GM06990 (cell line): ENCODE measurements around the gene RABEPK.

Experiments used
- DNase-seq: peaks from one replicate; pipeline ENCODE4 v3.0.0-alpha.2; 2011; ENCODE audit not compliant: insufficient read length; ENCODE audit errors: extremely low read depth
- H3K27me3 ChIP-seq: replicated peaks from 2 replicates; pipeline ENCODE4 v1.6.0; 2011; ENCODE audit warnings: low read length; ENCODE audit not compliant: control insufficient read depth, insufficient read depth
- H3K36me3 ChIP-seq: 2 replicates; pipeline ENCODE4 v1.5.1; 2011; ENCODE audit warnings: low read length; ENCODE audit not compliant: control insufficient read depth, insufficient read depth
- H3K4me3 ChIP-seq: replicated peaks from 2 replicates; pipeline ENCODE4 v1.5.1; 2011; ENCODE audit warnings: low read depth, mild to moderate bottlenecking, control low read depth, low read length
- TF ChIP-seq, protein P1 (sequence below): IDR thresholded peaks from 2 replicates; pipeline ENCODE4 v1.5.1; 2011; ENCODE audit warnings: low read length, control low read depth, mild to moderate bottlenecking, inconsistent platforms; ENCODE audit not compliant: insufficient read depth, poor library complexity, severe bottlenecking

Gene RABEPK

DNA sequence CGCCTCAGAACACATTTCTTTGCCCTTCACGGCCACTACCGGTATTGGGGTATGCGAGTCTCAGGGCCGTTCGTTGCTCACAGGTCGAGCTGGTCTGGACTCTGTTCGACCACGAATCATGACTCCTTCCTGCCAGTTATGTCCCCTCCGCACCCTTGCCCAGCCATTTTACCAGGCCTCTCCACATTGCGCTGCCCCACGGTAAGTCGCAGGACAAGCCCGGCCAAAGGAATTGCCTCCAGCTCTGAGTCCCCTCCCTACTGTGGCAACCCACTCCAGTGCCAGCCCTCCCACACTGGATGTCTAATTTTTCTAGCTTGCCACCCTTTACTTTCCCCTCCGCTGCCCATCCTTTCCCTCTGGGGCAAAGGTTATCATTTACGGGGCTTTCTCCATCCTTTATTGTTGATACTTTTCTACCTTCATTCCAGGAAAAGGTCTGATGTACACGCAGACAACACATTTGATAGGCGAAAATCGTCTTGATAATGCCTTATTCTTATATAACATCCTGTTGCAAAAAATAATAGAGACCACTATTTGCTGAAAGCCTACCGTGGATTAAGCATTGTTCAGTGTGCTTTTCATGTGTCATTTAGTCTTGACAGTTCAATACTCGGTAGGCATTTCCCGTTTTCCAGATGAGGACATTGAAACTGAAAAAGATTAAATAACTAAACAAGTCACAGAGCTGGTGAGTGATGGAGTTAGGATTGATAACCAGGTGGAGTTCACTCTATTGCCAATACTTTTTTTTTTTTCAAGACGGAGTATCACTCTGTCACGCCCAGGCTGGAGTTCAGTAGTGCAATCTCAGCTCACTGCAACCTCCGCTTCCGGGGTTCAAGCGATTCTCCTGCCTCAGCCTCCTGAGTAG lies 41.8 kb downstream of the RABEPK start:
- TF ChIP-seq, protein P1, sequence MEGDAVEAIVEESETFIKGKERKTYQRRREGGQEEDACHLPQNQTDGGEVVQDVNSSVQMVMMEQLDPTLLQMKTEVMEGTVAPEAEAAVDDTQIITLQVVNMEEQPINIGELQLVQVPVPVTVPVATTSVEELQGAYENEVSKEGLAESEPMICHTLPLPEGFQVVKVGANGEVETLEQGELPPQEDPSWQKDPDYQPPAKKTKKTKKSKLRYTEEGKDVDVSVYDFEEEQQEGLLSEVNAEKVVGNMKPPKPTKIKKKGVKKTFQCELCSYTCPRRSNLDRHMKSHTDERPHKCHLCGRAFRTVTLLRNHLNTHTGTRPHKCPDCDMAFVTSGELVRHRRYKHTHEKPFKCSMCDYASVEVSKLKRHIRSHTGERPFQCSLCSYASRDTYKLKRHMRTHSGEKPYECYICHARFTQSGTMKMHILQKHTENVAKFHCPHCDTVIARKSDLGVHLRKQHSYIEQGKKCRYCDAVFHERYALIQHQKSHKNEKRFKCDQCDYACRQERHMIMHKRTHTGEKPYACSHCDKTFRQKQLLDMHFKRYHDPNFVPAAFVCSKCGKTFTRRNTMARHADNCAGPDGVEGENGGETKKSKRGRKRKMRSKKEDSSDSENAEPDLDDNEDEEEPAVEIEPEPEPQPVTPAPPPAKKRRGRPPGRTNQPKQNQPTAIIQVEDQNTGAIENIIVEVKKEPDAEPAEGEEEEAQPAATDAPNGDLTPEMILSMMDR = no peak
- Histone ChIP-seq H3K4me3 (peak overlapping the region; percentile 81), H3K36me3 (peaks cover 13% of the 10 kb centered on the region), H3K27me3 (no peaks in the 10 kb centered on the region)
- DNase-seq = no peak

GRCh38 chr9:125243792-125244260 lies 43.5 kb downstream of the RABEPK start:
- Histone ChIP-seq H3K27me3 (no peaks in the 10 kb centered on the region), H3K4me3 (no peak overlapping the region), H3K36me3 (peaks cover 6% of the 10 kb centered on the region)
- DNase-seq = no peak
- TF ChIP-seq, protein P1 = no peak

DNA sequence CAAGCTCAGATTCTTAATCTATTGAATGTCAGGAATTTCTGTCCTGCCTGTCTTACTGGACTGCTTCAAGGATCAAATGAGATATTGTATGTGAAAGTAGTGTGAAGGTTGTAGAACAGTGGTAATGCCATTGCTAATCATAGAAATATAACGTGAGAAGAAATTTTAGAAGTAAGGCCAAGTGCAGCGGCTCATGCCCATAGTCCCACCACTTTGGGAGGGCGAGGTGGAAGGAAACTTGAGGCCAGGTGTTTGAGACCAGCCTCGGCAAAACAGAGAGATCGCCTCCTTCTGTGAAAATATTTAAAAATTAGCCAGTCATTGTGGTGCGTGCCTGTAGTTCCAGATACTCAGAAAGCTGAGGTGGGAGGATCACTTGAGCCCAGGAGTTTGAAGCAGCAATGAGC lies 45.9 kb downstream of the RABEPK start:
- DNase-seq = no peak
- H3K4me3 ChIP-seq = no peak overlapping the region
- H3K27me3 ChIP-seq = no peaks in the 10 kb centered on the region
- H3K36me3 ChIP-seq = no peaks in the 10 kb centered on the region
- TF ChIP-seq, protein P1 = no peak

- Histone ChIP-seq H3K4me3 (no peak overlapping the region), H3K27me3 (no peaks in the 10 kb centered on the region), H3K36me3 (no peaks in the 10 kb centered on the region)
- TF ChIP-seq, protein P1 = no peak
- DNase-seq = no peak
Measured at GRCh38 chr9:125254231-125254630, 53.9 kb downstream of the RABEPK start.

DNA sequence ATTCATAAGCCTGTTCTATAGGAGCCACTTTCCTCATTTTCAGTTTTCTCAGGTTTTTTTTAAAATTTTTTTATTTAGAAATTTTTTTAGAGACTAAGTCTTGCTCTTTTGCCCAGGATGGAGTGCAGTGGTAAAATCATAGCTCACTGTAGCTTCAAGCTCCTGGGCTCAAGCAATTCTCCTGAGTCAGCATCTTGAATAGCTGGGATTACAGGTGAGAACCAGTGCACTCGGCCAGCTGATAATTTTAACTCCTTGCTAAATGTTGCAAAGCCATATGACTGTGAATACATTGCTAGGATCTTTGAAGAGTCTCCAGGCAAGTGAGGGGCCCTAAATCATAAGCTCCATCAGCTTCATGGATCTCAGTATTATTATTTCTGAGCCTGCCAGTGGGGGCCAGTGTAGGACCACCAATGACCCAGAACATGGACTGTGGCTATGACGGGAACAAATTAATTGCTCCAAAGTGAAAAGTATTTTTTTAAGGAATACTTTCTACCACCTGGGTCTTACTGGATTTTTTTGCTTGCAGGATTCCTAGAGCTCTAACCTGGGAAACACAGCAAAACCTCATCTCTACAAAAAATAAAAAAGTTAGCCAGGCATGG lies 55.5 kb downstream of the RABEPK start:
- TF ChIP-seq, protein P1 = peak; percentile 38
- DNase-seq = no peak
- H3K36me3 ChIP-seq = no peaks in the 10 kb centered on the region
- H3K27me3 ChIP-seq = no peaks in the 10 kb centered on the region
- no peak overlapping the region for H3K4me3 ChIP-seq
